SK-N-DZ (cell line): ENCODE results near the gene ZPBP2. TPM values are rescaled to one million over a fixed set of nuclear protein-coding genes. Genes with fewer than 3 reads are reported as not detected.
"Not testable (repeated sequence)": the region's sequence is repeated elsewhere in the genome, so short reads cannot be mapped to it uniquely, and the experiment has no call there.

Experiments
- DNase-seq: peaks from one replicate; pipeline ENCODE4 v3.0.0-alpha.2; 2015; ENCODE audit warnings: low spot score
- polyA plus RNA-seq, 2 experiments: library from polyadenylated mRNA; depleted of rRNA; stranded (reverse); fragments of >200 nt; gene quantifications; 2 replicates each; pipeline ENCODE4 v1.2.3, GENCODE V29; 2014

Gene ZPBP2, protein sequence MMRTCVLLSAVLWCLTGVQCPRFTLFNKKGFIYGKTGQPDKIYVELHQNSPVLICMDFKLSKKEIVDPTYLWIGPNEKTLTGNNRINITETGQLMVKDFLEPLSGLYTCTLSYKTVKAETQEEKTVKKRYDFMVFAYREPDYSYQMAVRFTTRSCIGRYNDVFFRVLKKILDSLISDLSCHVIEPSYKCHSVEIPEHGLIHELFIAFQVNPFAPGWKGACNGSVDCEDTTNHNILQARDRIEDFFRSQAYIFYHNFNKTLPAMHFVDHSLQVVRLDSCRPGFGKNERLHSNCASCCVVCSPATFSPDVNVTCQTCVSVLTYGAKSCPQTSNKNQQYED
- not detected in 2 replicates for polyA plus RNA-seq (2014; cell fraction: cytosol; rRNA removed)
- polyA plus RNA-seq (2014; cell fraction: nucleus; rRNA removed), result not detected in 2 replicates

DNA sequence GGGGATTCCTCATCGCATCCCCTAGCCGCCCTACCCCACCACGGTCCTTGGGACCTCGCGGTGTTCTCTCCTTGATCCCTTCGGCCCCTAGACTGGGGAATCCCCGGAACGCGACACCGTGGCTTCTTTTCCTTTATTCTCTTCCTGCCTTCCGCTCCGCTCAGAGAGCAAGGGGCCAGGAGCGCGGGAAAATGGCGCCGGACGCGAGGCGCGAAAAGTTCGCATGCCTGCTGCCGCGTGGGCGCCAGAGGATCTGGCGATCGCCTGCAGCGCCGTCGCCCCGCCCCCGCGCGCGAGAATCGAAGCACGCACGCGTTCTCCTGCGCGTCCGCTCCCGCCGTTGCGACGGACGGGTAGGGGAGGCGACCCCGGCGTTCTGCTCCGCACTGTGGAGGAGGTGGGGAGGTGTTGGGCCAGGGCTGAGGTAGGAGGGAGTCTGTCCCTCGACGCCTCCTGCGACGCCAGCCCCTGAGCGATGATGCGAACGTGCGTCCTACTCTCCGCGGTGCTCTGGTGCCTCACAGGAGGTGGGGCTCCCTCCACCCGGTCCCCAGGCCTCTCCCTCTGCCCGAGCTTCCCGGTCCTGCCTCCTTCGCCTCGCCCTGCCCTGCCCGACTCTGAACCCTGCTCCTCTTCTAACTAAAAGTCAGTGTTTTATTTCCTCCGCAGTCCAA, at the start of gene ZPBP2:
ZPBP2 (plus strand) TSS at position 323 of the 674 bp plus-strand sequence; CDS start at position 476, 153 bp downstream.
- DNase-seq, result no peak

GRCh38 chr17:39818358-39819000, 49.5 kb upstream of the ZPBP2 start:
- no peak for DNase-seq

DNA sequence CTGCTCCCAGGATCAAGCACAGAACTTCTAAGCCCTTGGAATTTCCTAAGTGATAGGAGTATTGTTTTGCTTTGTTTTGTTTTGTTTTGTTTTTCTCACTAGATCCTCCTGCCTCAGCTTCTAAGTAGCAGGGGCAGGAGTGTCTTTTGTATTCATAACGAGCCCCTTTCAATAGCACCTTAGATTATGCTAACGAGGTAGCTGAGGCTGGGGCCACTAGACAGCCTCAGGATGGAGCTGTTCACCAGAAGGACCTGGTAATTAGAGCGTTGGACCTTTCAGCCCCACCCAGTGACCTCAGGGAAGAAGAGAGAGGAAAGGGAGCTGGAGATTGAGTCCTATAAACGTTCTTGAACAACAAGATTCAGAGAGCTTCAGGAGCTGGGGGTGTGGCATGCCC, 47.5 kb upstream of the ZPBP2 start:
- no peak for DNase-seq

GRCh38 chr17:39820987-39821386, 47.0 kb upstream of the ZPBP2 start:
- DNase-seq, result no peak

- no peak for DNase-seq
These were observed 46.0 kb upstream of the ZPBP2 start for GRCh38 chr17:39822051-39822451.

GRCh38 chr17:39823407-39824054, 44.5 kb upstream of the ZPBP2 start:
- no peak for DNase-seq

DNA sequence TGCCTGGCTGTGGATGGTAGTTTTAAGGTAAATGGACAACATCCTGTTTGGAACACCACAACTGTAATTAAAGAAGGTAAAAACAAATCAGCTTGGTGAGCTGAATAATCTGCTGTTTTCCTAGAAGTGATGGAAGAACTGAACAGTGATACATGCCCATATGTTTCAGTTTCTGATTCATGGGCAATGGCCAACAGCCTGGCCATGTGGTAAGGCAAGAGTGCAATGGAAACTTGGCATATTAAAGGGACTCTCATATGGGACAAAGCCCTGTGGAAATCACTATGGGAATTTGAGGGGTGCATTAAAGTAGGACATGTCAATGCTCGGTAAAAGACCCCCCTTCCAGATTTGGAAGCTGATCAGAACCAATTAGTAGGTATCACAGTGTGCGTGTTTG, 41.7 kb upstream of the ZPBP2 start:
- no peak for DNase-seq

DNA sequence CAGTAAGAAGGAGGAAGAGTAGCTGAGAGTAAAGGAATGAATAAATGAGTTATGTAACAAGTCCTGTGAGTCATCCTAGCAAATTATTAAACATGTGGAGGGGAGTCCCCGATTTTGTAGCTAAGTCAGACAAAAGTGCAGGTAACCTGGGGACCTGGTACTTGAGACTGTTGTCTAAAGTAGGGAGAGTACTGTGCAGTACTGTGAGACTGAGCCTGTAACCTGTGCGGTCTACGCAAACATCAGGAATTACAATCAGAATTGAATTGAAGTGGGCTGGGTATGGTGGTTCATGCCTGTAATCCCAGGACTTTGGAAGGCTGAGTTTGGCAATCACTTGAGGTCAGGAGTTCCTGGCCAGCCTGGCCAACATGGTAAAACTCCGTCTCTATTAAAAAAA, 39.6 kb upstream of the ZPBP2 start:
- no peak for DNase-seq

- DNase-seq, result no peak
These were observed 36.4 kb upstream of the ZPBP2 start for GRCh38 chr17:39831588-39831987.

- no peak for DNase-seq
These were observed 34.0 kb upstream of the ZPBP2 start for GRCh38 chr17:39834017-39834416.

DNA sequence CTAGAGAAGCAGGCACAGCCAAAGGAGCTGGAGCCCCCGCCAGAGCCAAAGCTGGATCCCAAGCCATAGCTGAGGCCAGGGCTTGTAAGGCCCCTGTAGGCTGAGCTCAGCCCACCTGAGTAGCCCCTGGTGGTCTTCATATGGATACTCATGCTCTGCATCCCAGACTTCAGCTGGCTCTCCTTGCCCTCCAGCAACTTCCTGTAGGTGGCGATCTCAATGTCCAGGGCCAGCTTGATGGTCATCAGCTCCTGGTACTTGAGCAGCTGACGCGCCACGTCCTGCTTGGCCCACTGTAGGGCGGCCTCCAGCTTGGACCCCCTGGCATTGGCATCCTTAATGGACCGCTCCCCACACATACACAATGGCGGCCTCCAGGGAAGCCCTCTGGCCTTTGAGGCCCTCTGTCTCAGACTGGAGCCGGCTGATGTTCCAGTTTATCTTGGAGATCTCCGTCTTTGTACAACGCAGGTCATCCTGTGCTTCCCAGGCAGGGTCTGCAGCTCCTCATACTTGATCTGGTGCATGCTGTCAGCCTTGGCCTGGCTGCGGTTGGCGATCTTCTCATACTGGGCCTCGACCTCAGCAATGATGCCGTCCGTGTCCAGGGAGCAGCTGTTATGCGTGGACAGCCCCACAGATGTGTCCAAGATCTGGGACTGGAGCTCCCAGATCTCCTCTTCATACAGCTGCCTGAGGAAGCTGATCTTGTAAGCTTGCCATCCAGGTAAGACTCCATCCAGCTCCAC, 32.8 kb upstream of the ZPBP2 start:
- no peak for DNase-seq

DNA sequence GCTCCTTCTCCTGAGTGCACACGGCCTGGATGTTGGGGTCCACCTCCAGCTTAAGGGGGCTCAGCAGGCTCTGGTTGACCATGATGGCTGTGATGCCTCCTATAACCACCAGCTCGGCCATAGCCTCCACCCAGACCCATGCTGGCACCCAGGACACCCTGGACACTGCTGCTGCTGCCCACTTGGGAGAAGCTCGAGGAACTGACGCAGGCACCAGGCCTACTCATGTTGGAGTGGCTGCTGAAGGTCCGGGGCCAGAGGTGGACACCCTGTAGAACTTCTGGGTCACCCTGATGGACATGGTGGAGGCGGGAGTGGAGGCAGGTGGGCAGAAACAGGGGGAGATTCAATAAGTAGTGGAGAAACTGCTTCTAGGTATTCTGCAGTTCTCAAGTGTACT, 31.9 kb upstream of the ZPBP2 start:
- no peak for DNase-seq

DNA sequence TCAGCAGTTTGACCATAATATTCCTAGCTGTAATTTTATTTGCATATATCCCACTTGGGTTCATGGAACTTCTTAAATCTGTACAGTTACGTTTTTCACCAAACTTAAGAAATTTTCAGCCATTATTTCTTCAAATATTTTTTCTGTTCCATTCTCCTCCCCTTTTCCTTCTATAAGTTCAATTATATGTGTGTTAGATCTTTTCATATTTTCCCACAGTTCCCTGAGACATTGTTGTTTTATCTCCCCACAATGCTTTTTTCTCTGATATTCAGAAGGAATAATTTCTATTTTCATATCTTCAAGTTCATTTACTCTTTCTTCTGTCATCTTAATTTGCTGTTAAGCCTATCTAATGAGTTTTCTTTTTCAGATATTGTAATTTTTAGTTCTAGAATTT, 29.9 kb upstream of the ZPBP2 start:
- no peak for DNase-seq

- DNase-seq, result no peak
These were observed 29.2 kb upstream of the ZPBP2 start for GRCh38 chr17:39838784-39839183.

GRCh38 chr17:39841134-39841683, 26.8 kb upstream of the ZPBP2 start:
- no peak for DNase-seq

- no peak for DNase-seq
These were observed 22.8 kb upstream of the ZPBP2 start for GRCh38 chr17:39845052-39845846.

DNA sequence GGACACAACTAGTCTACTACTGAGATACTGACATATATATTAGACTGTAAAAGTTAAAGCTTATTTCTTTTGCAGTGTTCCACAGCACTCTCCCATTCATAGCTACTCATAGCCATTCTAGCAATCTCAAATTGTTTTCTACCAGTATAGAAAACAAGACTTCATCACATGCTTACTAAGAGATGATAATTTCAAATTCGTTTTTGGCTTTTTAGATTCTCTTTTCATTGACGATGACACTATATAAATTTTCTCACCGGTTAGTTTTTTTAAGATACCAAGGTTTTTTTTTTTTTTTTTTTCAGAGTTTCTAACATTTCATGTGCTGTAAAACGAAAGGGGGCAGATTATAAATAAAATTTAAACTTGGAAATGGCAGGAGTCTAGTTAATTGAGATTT, 21.8 kb upstream of the ZPBP2 start:
- no peak for DNase-seq

GRCh38 chr17:39848600-39848999, 19.4 kb upstream of the ZPBP2 start:
- DNase-seq, result no peak

DNA sequence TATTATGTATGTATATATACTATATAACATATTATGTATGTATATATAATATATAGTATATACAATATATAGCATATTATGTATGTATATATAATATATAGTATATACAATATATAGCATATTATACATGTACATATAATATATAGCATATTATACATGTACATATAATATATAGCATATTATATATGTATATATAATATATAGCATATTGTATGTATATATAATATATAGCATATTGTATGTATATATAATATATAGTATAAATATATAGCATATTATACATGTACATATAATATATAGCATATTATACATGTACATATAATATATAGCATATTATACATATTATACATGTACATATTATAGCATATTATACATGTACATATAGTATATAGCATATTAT, 17.8 kb upstream of the ZPBP2 start:
- not testable (repeated sequence) for DNase-seq

DNA sequence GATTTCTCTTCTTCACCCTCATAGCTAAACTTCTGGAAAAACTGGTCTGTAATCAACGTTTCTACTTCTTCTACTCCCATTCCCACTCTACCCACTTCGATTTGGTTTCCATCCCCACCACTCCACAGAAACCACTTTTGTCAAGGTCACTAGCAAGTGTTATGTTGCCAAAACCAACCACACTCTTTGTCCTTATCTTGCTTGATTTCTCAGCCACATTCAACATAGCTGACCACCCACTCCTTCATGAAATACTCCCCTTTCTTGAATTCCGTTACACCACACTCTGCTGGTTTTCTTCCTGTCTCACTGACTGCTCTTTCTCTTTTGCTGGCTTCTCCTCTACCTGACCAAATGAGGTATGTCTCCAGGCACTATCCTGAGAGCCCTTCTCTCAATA, 15.8 kb upstream of the ZPBP2 start:
- no peak for DNase-seq
